ENCODE results near the gene MATR3.
"Not testable (repeated sequence)": the region's sequence is repeated elsewhere in the genome, so short reads cannot be mapped to it uniquely, and the experiment has no call there.

Gene MATR3

GRCh38 chr5:139293507-139294373 lies at the start of gene MATR3:
Gene MATR3, plus strand, starts transcription at chr5:139293740. Its CDS starts 13,676 bp downstream, at chr5:139307416.
- DNase-seq = peak; percentile 90

- DNase-seq = no peak
Observed at GRCh38 chr5:139245637-139246339, 47.8 kb upstream of the MATR3 start.

GRCh38 chr5:139246394-139246793 lies 47.1 kb upstream of the MATR3 start:
- peak; percentile 46 for DNase-seq

- DNase-seq = no peak
Observed at GRCh38 chr5:139248826-139249453, 44.6 kb upstream of the MATR3 start.

- no peak for DNase-seq
Observed at GRCh38 chr5:139251281-139251687, 42.3 kb upstream of the MATR3 start.

- DNase-seq = no peak
Observed at GRCh38 chr5:139251695-139252288, 41.7 kb upstream of the MATR3 start.

GRCh38 chr5:139253115-139253514 lies 40.4 kb upstream of the MATR3 start:
- DNase-seq = no peak

- DNase-seq = no peak
Observed at GRCh38 chr5:139256820-139257219, 36.7 kb upstream of the MATR3 start.

GRCh38 chr5:139262059-139262741 lies 31.3 kb upstream of the MATR3 start:
- DNase-seq = no peak

- DNase-seq = peak; percentile 39
Observed at GRCh38 chr5:139262742-139263445, 30.6 kb upstream of the MATR3 start.

GRCh38 chr5:139263536-139263935 lies 30.0 kb upstream of the MATR3 start:
- no peak for DNase-seq

GRCh38 chr5:139263946-139264345 lies 29.6 kb upstream of the MATR3 start:
- no peak for DNase-seq

- no peak for DNase-seq
Observed at GRCh38 chr5:139265001-139265400, 28.5 kb upstream of the MATR3 start.

GRCh38 chr5:139266236-139266635 lies 27.3 kb upstream of the MATR3 start:
- DNase-seq = no peak

GRCh38 chr5:139267481-139267880 lies 26.1 kb upstream of the MATR3 start:
- DNase-seq = no peak

GRCh38 chr5:139268364-139269202 lies 25.0 kb upstream of the MATR3 start:
- DNase-seq = no peak

- DNase-seq = not testable (repeated sequence)
Observed at GRCh38 chr5:139270718-139271117, 22.8 kb upstream of the MATR3 start.

- DNase-seq = no peak
Observed at GRCh38 chr5:139271201-139272027, 22.1 kb upstream of the MATR3 start.

- DNase-seq = peak; percentile 8
Observed at GRCh38 chr5:139272471-139273321, 20.8 kb upstream of the MATR3 start.
